HCT116 (cell line): ENCODE results near the gene NPW. TPM values are rescaled to one million over a fixed set of nuclear protein-coding genes. Genes with fewer than 3 reads are reported as not detected.

ENCODE experiments used
- ATAC-seq: fragments of 200-7000 bp; cut with Tn5 transposase; 2 replicates; pipeline ENCODE4 v1.9.1; 2020; ENCODE audit warnings: mild to moderate bottlenecking, moderate library complexity
- BruUV-seq: library from RNA; stranded (reverse); fragments of 400-500 nt; replicated peaks from 2 replicates; lab custom pipeline; 2021; lab: Mats Ljungman, UMichigan
- CTCF ChIA-PET: fragments of 300-600 bp; sonication (Branson Sonifier 250); formaldehyde crosslinking; loops from one replicate; lab custom pipeline; 2021; ENCODE audit warnings: antibody characterized with exemption; lab: Charles Lee
- POLR2A ChIA-PET: fragments of 300-600, 350-600 bp; sonication (Branson Sonifier 250); formaldehyde crosslinking; loops from one replicate; lab custom pipeline; 2021; ENCODE audit warnings: antibody characterized with exemption; lab: Charles Lee
- RAD21 ChIA-PET, 2 experiments: fragments of 300-600 bp; sonication (Branson Sonifier 250); formaldehyde crosslinking; loops; one replicate each; lab custom pipeline; 2023; ENCODE audit warnings: low total read pairs in 2 of 2; ENCODE audit not compliant: uncharacterized antibody in 2 of 2, unreplicated experiment in 2 of 2, low non-redundant PET in 1 of 2; lab: Charles Lee
- DNase-seq: peaks from one replicate; pipeline ENCODE4 v3.0.0-alpha.2; 2010; ENCODE audit warnings: low read depth, low spot score
- H2AFZ ChIP-seq: fragments of 200-600 bp; shearing (Covaris generic), sonication (generic); 2 replicates; pipeline ENCODE4 v1.6.1; 2017; ENCODE audit warnings: low read depth, mixed run types, mixed read lengths, antibody characterized with exemption, low read length; ENCODE audit not compliant: poor library complexity, severe bottlenecking
- H3K27ac ChIP-seq: 2 replicates; pipeline ENCODE4 v1.5.1; 2012; ENCODE audit warnings: low read depth, low read length
- H3K27me3 ChIP-seq: fragments of 200-600 bp; sonication (generic); 2 replicates; pipeline ENCODE4 v1.6.1; 2016; ENCODE audit warnings: mixed run types, low read length, mixed read lengths; ENCODE audit not compliant: insufficient read depth
- H3K36me3 ChIP-seq, 2 experiments: fragments of 200-500 bp in 1 of 2; fragments of 200-600 bp in 1 of 2; sonication (Bioruptor generic) in 1 of 2; sonication (generic) in 1 of 2; 2 replicates each; pipeline versions ENCODE4 v1.5.1 to v1.6.1; 2014 to 2016; ENCODE audit warnings: low read length in 2 of 2, inconsistent platforms in 1 of 2, mixed read lengths in 1 of 2, mixed run types in 1 of 2; ENCODE audit not compliant: insufficient read depth in 2 of 2, control insufficient read depth in 1 of 2
- H3K4me1 ChIP-seq, 2 experiments: fragments of 200-600 bp in 1 of 2; sonication (generic) in 1 of 2; 2 replicates each; pipeline versions ENCODE4 v1.5.1 to v1.6.1; 2012 to 2017; ENCODE audit warnings: low read length in 2 of 2, inconsistent platforms in 1 of 2, mild to moderate bottlenecking in 1 of 2, mixed read lengths in 1 of 2, mixed run types in 1 of 2, moderate library complexity in 1 of 2; ENCODE audit not compliant: insufficient read depth in 2 of 2, control insufficient read depth in 1 of 2
- H3K4me2 ChIP-seq: fragments of 200-600 bp; sonication (generic); 2 replicates; pipeline ENCODE4 v1.6.1; 2017; ENCODE audit warnings: mixed run types, low read length, mixed read lengths
- H3K4me3 ChIP-seq, 2 experiments: fragments of 200-600 bp in 1 of 2; sonication (generic) in 1 of 2; replicated peaks in 1 of 2; 2 replicates each; pipeline ENCODE4 v1.5.1; 2011 to 2016; ENCODE audit warnings: low read length in 2 of 2, control low read depth in 1 of 2, low read depth in 1 of 2, mild to moderate bottlenecking in 1 of 2, mixed read lengths in 1 of 2, mixed run types in 1 of 2
- H3K79me2 ChIP-seq: fragments of 200-600 bp; sonication (generic); 2 replicates; pipeline ENCODE4 v1.6.1; 2017; ENCODE audit warnings: mild to moderate bottlenecking, mixed run types, low read length, moderate library complexity, mixed read lengths; ENCODE audit not compliant: insufficient read depth
- H3K9ac ChIP-seq: fragments of 200-600 bp; sonication (generic); 2 replicates; pipeline ENCODE4 v1.6.1; 2016; ENCODE audit warnings: low read length, mixed read lengths
- H3K9me2 ChIP-seq: fragments of 200-600 bp; sonication (generic), shearing (Covaris generic); 2 replicates; pipeline ENCODE4 v1.6.1; 2017; ENCODE audit warnings: mixed run types, mild to moderate bottlenecking, moderate library complexity; ENCODE audit not compliant: insufficient read depth
- H3K9me3 ChIP-seq, 2 experiments: fragments of 200-500 bp in 1 of 2; fragments of 200-600 bp in 1 of 2; sonication (Bioruptor generic) in 1 of 2; sonication (generic) in 1 of 2; 2 replicates each; pipeline ENCODE4 v1.6.1; 2014 to 2017; ENCODE audit warnings: low read length in 2 of 2, mixed read lengths in 2 of 2, inconsistent platforms in 1 of 2, low read depth in 1 of 2, mild to moderate bottlenecking in 1 of 2, mixed run types in 1 of 2, moderate library complexity in 1 of 2; ENCODE audit not compliant: control insufficient read depth in 1 of 2, insufficient read depth in 1 of 2
- H4K20me1 ChIP-seq: fragments of 200-600 bp; sonication (generic), shearing (Covaris generic); 2 replicates; pipeline ENCODE4 v1.6.1; 2017; ENCODE audit warnings: mixed run types, mild to moderate bottlenecking, moderate library complexity; ENCODE audit not compliant: insufficient read depth
- CBX3 ChIP-seq: IDR thresholded peaks from 2 replicates; pipeline ENCODE4 v1.6.1; 2012; ENCODE audit warnings: low read depth
- EZH2phosphoT487 ChIP-seq: fragments of 200-600 bp; IDR thresholded peaks from 2 replicates; pipeline ENCODE4 v1.6.1; 2018; ENCODE audit warnings: antibody characterized with exemption, borderline replicate concordance
- FOSL1 ChIP-seq: IDR thresholded peaks from 2 replicates; pipeline ENCODE4 v1.6.1; 2012; ENCODE audit warnings: low read depth
- MAX ChIP-seq: IDR thresholded peaks from 2 replicates; pipeline ENCODE4 v1.6.1; 2012
- POLR2A ChIP-seq: IDR thresholded peaks from 2 replicates; pipeline ENCODE4 v1.7.0; 2011; ENCODE audit warnings: borderline replicate concordance; ENCODE audit not compliant: insufficient read depth, insufficient read length; ENCODE audit errors: extremely low read depth
- POLR2AphosphoS5 ChIP-seq: IDR thresholded peaks from 2 replicates; pipeline ENCODE4 v1.6.1; 2011; ENCODE audit warnings: mild to moderate bottlenecking, low read depth, low read length, moderate library complexity
- REST ChIP-seq: IDR thresholded peaks from 2 replicates; pipeline ENCODE4 v1.6.1; 2012; ENCODE audit warnings: low read depth
- SIN3A ChIP-seq: IDR thresholded peaks from 2 replicates; pipeline ENCODE4 v1.6.1; 2012; ENCODE audit warnings: low read depth
- SP1 ChIP-seq: IDR thresholded peaks from 2 replicates; pipeline ENCODE4 v1.6.1; 2012; ENCODE audit warnings: low read depth
- SRF ChIP-seq: IDR thresholded peaks from 2 replicates; pipeline ENCODE4 v1.6.1; 2012; ENCODE audit warnings: low read depth
- TCF7L2 ChIP-seq: IDR thresholded peaks from 2 replicates; pipeline ENCODE4 v1.7.0; 2011; ENCODE audit warnings: borderline replicate concordance, inconsistent platforms; ENCODE audit not compliant: insufficient read depth, insufficient read length; ENCODE audit errors: extremely low read depth
- YY1 ChIP-seq: IDR thresholded peaks from 2 replicates; pipeline ENCODE4 v1.6.1; 2011; ENCODE audit warnings: low read length, low read depth, moderate library complexity, mild to moderate bottlenecking; ENCODE audit not compliant: insufficient replicate concordance; ENCODE audit errors: extremely low read depth
- ZBTB33 ChIP-seq: IDR thresholded peaks from 2 replicates; pipeline ENCODE4 v1.6.1; 2011; ENCODE audit warnings: mild to moderate bottlenecking, low read length, moderate library complexity; ENCODE audit not compliant: insufficient replicate concordance; ENCODE audit errors: extremely low read depth
- ZFX ChIP-seq: fragments of 450-650 bp; IDR thresholded peaks from 2 replicates; pipeline ENCODE4 v1.6.1; 2017
- ZNF274 ChIP-seq: fragments of 200-500 bp; sonication (Bioruptor generic); IDR thresholded peaks from 2 replicates; pipeline ENCODE4 v1.6.1; 2014; ENCODE audit warnings: mild to moderate bottlenecking, low read depth, low read length, inconsistent platforms
- intact Hi-C: fragments of 100-400 bp; cut with micrococcal nuclease; formaldehyde crosslinking; loops from 2 replicates; pipeline ENCODE4 v1.10.0; 2022
- total RNA-seq: library from RNA; stranded (reverse); gene quantifications from one replicate; pipeline ENCODE4 v1.2.1, GENCODE V29; 2021; ENCODE audit not compliant: unreplicated experiment
- TF ChIP-seq, protein P1 (sequence below): IDR thresholded peaks from 2 replicates; pipeline ENCODE4 v1.6.1; 2012

Gene NPW
- total RNA-seq, 1 experiment from 2014 or later: 226 TPM

- POLR2A ChIA-PET: no interaction called here
- intact Hi-C loops: loop anchor here (10.0 kb wide), 1 partner anchor 225 kb away; the partner anchor contains the start of gene ECI1
Observed at GRCh38 chr16:2029350-2029749, 9.8 kb downstream of the NPW start.

More at GRCh38 chr16:2029350-2029749, 9.8 kb downstream of the NPW start:
- H3K27ac ChIP-seq: no peak overlapping the region
- no peaks in the 10 kb centered on the region for H3K9me2 ChIP-seq
- no peaks in the 10 kb centered on the region for H3K9me3 ChIP-seq
- H3K27me3 ChIP-seq: no peaks in the 10 kb centered on the region
- ATAC-seq (no peak), DNase-seq (no peak)
- H3K79me2 ChIP-seq: peaks cover 14% of the 10 kb centered on the region; the same call in 1 of the 2 replicates
- TF ChIP-seq CBX3 (no peak), POLR2AphosphoS5 (no peak), POLR2A (no peak), SRF (no peak), EZH2phosphoT487 (no peak), MAX (no peak), FOSL1 (no peak), TCF7L2 (no peak), ZNF274 (no peak), ZFX (no peak), SIN3A (no peak), YY1 (no peak), REST (no peak), ZBTB33 (no peak), SP1 (no peak)
- TF ChIP-seq, protein P1, sequence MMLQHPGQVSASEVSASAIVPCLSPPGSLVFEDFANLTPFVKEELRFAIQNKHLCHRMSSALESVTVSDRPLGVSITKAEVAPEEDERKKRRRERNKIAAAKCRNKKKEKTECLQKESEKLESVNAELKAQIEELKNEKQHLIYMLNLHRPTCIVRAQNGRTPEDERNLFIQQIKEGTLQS: no peak
- no peak overlapping the region for H2AFZ ChIP-seq
- H3K36me3 ChIP-seq: no peaks in the 10 kb centered on the region
- peaks cover 11 to 26% of the 10 kb centered on the region in 2 experiments for H3K4me1 ChIP-seq
- H3K4me2 ChIP-seq: no peak overlapping the region
- CTCF ChIA-PET: no interaction called here
- RAD21 ChIA-PET: interaction anchor here in 1 of 2 experiments (0.7 kb wide), 1 partner anchor 174 kb away, joined by 4 read pairs; no protein-coding TSS in a partner anchor
- H3K9ac ChIP-seq: no peak overlapping the region
- H3K4me3 ChIP-seq: no peak overlapping the region
- BruUV-seq: no TSS peak
- H4K20me1 ChIP-seq: no peaks in the 10 kb centered on the region
